Aorta (tissue), 5 donors: ENCODE measurements around the gene RAPSN. TPM values are rescaled to one million over a fixed set of nuclear protein-coding genes. Genes with fewer than 3 reads are reported as not detected.

Experiments used
- ATAC-seq: fragments of 200-7000 bp; cut with Tn5 transposase; one replicate; pipeline ENCODE4 v1.9.1; 2022; ENCODE audit warnings: moderate library complexity; ENCODE audit not compliant: low FRiP score
- DNase-seq, 2 donors: peaks; one replicate each; pipeline ENCODE4 v3.0.0-alpha.2; 2020
- H3K27ac ChIP-seq, 2 donors: one replicate each; pipeline ENCODE4 v1.5.1; 2013; ENCODE audit warnings: low read length in 2 of 2, mild to moderate bottlenecking in 2 of 2, moderate library complexity in 2 of 2, control low read depth in 1 of 2, inconsistent platforms in 1 of 2, low read depth in 1 of 2
- H3K27me3 ChIP-seq, 2 donors: one replicate each; pipeline ENCODE4 v1.6.1; 2013; ENCODE audit warnings: control low read depth in 1 of 2, low read length in 1 of 2, mild to moderate bottlenecking in 1 of 2, moderate library complexity in 1 of 2; ENCODE audit not compliant: insufficient read depth in 2 of 2, control insufficient read depth in 1 of 2
- H3K36me3 ChIP-seq, 2 donors: one replicate each; pipeline ENCODE4 v1.6.1; 2013; ENCODE audit warnings: control low read depth in 1 of 2, low read length in 1 of 2, mild to moderate bottlenecking in 1 of 2; ENCODE audit not compliant: insufficient read depth in 2 of 2, control insufficient read depth in 1 of 2
- H3K4me1 ChIP-seq, 2 donors: one replicate each; pipeline ENCODE4 v1.6.1; 2013; ENCODE audit warnings: low read length in 2 of 2, control low read depth in 1 of 2, mild to moderate bottlenecking in 1 of 2, moderate library complexity in 1 of 2; ENCODE audit not compliant: insufficient read depth in 2 of 2, control insufficient read depth in 1 of 2
- H3K4me3 ChIP-seq, 2 donors: one replicate each; pipeline ENCODE4 v1.5.1; 2013; ENCODE audit warnings: low read length in 2 of 2, control low read depth in 1 of 2, mild to moderate bottlenecking in 1 of 2
- H3K9me3 ChIP-seq: one replicate; pipeline ENCODE4 v1.6.1; 2013; ENCODE audit warnings: mild to moderate bottlenecking, low read length; ENCODE audit not compliant: control insufficient read depth
- WGBS, 2 donors: extraction: QIAGEN DNeasy Blood & Tissue Kit; methylation state at CpG; one replicate each; pipeline ENCODE4 v1.1.7; 2013; 5-methylcytosine and 5-hydroxymethylcytosine counted together
- intact Hi-C, 2 donors: fragments of 100-400 bp; cut with DNase I; formaldehyde crosslinking; loops; one replicate each; pipeline versions ENCODE4 v1.14.2 to v1.15.0; 2022
- polyA plus RNA-seq, 2 donors: library from polyadenylated mRNA; stranded (reverse); fragments of 200-250 nt; gene quantifications; one replicate each; pipeline ENCODE4 v1.2.3, GENCODE V29; 2013
- total RNA-seq, 2 donors: library from RNA; stranded (reverse); fragmentation: NEBNext Ultra II Directional; extraction: Animal tissue kit (Norgen Biotek cat#: 25700); gene quantifications; one replicate each; pipeline ENCODE4 v1.2.1, GENCODE V29; 2021
- donor health status: healthy with polysubstance abuse.
- donor health status: Bipolar disorder and iron deficiency.
- donor health status: DM: no; HTN: no; CAD: no.
- donor health status: DM: no; HTN: no; CAD: no.
- donor health status: DM: yes; HTN: yes; CAD: no.

RAPSN gene
- total and polyA plus RNA-seq, 4 donors: 0.46 to 0.71 (median 0.66) TPM; not detected in 1

DNA sequence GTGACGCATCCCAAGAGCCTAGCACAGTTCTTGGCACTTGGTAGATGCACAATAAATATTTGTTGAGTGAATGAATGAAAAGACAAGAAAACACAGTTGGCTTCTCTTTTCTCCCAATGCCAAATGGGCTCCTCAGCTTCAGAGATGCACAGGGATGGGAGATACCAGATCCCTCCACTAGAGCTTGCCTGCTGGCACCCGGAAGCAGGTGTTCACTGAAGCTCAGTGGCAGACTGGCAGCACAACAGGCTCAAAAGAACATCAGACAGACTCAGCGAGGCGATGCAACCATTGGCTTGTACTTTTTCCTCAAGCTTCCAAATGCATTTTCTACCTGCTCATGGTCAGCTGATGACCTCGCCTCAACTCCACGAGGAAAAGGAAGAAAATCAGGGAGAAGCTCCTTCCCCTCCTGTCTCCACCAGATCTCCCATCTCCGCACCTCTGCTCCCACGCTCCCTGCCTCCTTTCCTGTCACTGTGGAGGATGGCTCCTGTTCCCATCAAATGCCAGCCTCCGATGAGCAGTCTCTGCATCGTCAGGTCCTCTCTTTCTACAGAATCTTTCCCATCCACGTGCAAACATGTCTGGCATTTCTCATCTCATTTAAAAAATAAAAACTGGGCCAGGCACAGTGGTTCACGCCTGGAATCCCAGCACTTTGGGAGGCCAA, 5.8 kb downstream of the RAPSN start:
- Histone ChIP-seq H3K4me3 (no peak overlapping the region), H3K27me3 (no peaks in the 10 kb centered on the region), H3K9me3 (no peaks in the 10 kb centered on the region), H3K36me3 (no peaks in the 10 kb centered on the region), H3K27ac (no peak overlapping the region), H3K4me1 (no peaks in the 10 kb centered on the region)
- DNase-seq (no peak), ATAC-seq (no peak)
- WGBS, 2 donors: 84 to 87% methylated on average over 12 of the region's 12 CpGs
- intact Hi-C loops: no loop called here

DNA sequence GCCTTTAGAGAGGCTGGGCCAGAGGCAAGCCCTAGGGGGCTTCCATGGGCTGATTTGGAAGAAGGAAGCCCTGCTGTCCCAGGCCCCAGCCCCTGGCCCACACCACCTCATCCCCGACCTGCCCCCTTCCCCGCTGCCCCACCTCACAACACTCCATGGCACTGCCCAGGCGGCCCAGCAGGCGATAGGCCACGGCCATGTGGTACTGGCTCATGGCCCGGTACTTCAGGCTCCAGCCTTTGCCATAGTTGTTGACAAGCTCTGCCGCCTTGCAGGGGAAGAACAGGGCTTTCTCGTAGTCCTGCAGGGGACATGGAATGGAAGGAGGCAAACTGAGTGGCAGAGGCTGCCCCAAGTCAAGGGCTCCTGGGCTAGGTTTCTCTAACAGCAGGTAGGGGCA, 6.4 kb downstream of the RAPSN start:
- peak; percentile 40 for ATAC-seq
- no peak for DNase-seq

DNA sequence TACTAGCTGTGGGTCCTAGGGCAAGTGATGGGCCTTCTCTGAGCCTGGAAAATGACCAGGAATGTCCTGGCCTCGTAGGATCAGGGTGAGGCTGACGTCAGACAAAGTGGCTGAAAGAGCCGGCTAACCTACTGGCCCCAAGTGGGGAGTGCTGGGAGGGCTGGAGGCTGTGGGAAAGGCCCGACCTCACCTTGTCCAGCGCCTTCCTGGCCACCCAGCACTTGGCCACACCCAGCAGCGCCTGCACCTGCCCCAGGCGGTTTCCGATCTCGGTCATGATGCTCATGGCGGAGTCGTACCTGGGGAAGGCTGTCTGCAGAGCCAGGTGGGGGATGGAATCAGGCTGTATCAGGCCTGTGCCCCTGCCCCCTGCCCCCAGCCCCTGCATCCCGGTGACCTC, 7.5 kb downstream of the RAPSN start:
- H3K4me3 ChIP-seq: no peak overlapping the region
- H3K27me3 ChIP-seq: no peaks in the 10 kb centered on the region
- no peaks in the 10 kb centered on the region for H3K36me3 ChIP-seq
- WGBS, 2 donors: 86 to 87% methylated on average over 12 of the region's 12 CpGs
- no peak overlapping the region for H3K27ac ChIP-seq
- no peaks in the 10 kb centered on the region for H3K4me1 ChIP-seq
- ATAC-seq (no peak), DNase-seq (no peak)
- no peaks in the 10 kb centered on the region for H3K9me3 ChIP-seq
- intact Hi-C loops: no loop called here

More for the DNA sequence above, 6.4 kb downstream of the RAPSN start:
- Histone ChIP-seq H3K4me3 (no peak overlapping the region), H3K27me3 (no peaks in the 10 kb centered on the region), H3K9me3 (no peaks in the 10 kb centered on the region), H3K27ac (no peak overlapping the region), H3K36me3 (no peaks in the 10 kb centered on the region), H3K4me1 (no peaks in the 10 kb centered on the region)
- intact Hi-C loops: no loop called here
- 78 to 79% methylated on average over 8 of the region's 8 CpGs for WGBS, 2 donors

DNA sequence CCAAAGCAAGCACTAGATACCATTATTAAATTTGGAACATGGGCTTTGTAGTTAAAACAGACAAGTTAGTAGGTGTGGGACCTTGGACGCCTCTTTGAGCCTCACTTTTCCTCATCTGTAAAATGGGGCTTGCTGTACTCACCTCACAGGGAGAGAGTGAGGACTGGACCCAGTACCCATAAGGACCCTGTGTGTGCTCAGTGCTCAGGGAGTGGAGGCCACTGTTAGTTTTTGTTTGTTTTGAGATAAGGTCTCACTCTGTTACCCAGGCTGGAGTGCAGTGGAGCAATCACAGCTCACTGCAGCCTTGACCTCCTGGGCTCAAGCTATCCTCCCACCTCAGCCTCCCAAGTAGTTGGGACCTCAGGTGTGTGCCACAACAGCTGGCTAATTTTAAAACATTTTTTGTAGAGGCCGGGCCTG, 8.9 kb downstream of the RAPSN start:
- no peaks in the 10 kb centered on the region for H3K4me1 ChIP-seq
- no peak overlapping the region for H3K27ac ChIP-seq
- ATAC-seq (no peak), DNase-seq (no peak)
- no peak overlapping the region for H3K4me3 ChIP-seq
- intact Hi-C loops: no loop called here
- WGBS, 2 donors: 87 to 93% methylated on average over 2 of the region's 2 CpGs
- no peaks in the 10 kb centered on the region for H3K9me3 ChIP-seq
- H3K36me3 ChIP-seq: no peaks in the 10 kb centered on the region
- H3K27me3 ChIP-seq: no peaks in the 10 kb centered on the region

DNA sequence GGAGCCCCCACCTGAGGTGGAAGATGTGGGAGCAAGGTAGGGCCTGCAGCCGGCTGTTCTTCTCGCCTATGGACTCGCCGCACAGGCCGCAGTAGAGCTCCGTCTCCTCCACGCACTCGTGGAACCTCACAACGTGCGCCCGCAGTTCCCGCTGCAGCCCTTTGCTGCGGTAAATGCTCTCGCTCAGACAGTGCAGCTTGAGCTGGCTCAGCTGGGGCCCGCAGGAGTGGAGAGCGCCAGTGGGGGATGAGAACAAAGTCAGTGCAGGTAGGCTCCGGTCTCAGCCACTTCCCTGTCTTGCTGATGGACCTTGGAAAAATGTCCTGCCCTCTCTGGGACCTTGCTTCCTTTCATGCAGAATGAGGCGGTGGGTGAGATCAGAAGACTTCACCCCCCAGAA, 10.2 kb downstream of the RAPSN start:
- 96% methylated on average over 18 of the region's 18 CpGs for WGBS, 2 donors
- ATAC-seq: no peak
- H3K27ac ChIP-seq: no peak overlapping the region

DNA sequence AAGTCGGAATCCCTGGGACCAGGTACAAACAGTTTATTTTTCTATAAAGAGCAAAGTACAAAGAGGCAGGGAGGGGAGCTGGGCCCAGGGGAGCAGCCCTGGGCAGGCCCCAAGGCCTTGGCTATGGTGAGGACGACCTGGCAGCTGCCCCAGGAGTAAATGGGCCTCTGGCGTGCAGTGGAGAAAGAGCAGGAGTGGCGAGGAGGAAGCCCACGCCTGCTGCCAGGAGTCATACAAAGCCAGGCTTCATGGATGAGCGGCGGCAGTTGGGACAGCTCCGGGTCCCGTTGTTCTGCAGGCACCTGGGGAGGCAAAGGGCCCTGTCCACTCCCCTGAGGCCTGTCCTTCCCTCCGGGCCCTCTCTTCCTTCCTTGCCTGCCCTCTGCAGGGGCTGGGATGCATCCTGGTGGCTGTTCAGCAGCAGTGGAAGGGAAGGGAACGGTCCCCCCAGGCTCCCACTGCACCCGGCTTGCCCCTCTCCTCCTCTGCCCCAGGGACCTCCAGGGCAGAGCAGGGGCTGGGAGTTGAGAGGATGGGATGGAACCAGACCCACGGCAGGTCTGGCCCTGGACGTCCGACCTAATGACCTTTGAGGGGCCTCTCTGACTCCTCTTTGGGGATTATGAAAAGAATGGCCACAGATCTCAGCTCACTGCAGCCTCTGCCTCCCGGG, 11.1 kb downstream of the RAPSN start:
- WGBS, 2 donors: 33 to 37% methylated on average over 14 to 16 of the region's 16 CpGs
- H3K27ac ChIP-seq: no peak overlapping the region

More for the DNA sequence above, 10.2 kb downstream of the RAPSN start:
- H3K27me3 ChIP-seq: no peaks in the 10 kb centered on the region
- no peak for DNase-seq
- intact Hi-C loops: no loop called here
- H3K9me3 ChIP-seq: no peaks in the 10 kb centered on the region
- H3K4me3 ChIP-seq: no peak overlapping the region
- no peaks in the 10 kb centered on the region for H3K4me1 ChIP-seq
- no peaks in the 10 kb centered on the region for H3K36me3 ChIP-seq

DNA sequence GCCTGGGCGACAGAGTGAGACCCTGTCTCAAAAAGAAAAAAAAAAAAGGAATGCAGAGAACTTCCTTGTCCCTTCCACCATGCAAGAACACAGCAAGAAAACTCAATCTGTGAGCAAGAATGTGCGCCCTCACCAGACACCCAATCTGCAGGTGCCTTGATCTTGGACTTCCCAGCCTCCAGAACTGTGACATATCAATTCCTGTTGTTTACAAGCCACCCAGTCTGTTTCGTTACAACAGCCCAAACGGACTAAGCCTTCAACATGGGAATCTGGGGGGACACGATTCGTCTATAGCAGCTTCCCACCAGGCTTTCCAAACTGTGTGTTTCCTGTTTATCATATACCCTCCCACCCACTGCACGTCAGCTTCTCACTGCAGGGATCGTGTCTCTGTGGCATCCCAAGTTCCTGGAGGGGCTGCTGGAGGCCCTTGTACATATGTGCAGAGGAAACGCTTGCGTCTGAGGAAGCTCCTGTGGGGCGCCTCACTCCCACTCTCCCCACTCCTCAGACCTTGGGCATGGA, 11.7 kb downstream of the RAPSN start:
- H3K27me3 ChIP-seq: no peaks in the 10 kb centered on the region
- DNase-seq: no peak
- no peaks in the 10 kb centered on the region for H3K36me3 ChIP-seq
- H3K4me1 ChIP-seq: no peaks in the 10 kb centered on the region
- ATAC-seq: no peak
- H3K27ac ChIP-seq: no peak overlapping the region
- H3K9me3 ChIP-seq: no peaks in the 10 kb centered on the region
- H3K4me3 ChIP-seq: no peak overlapping the region
- WGBS, 2 donors: 65 to 76% methylated on average over 11 of the region's 11 CpGs
- intact Hi-C loops: no loop called here

More for the DNA sequence above, 11.1 kb downstream of the RAPSN start:
- Histone ChIP-seq H3K27me3 (no peaks in the 10 kb centered on the region), H3K36me3 (no peaks in the 10 kb centered on the region), H3K4me1 (no peaks in the 10 kb centered on the region), H3K9me3 (no peaks in the 10 kb centered on the region), H3K4me3 (no peak overlapping the region)
- DNase-seq: no peak
- no peak for ATAC-seq
- intact Hi-C loops: no loop called here

DNA sequence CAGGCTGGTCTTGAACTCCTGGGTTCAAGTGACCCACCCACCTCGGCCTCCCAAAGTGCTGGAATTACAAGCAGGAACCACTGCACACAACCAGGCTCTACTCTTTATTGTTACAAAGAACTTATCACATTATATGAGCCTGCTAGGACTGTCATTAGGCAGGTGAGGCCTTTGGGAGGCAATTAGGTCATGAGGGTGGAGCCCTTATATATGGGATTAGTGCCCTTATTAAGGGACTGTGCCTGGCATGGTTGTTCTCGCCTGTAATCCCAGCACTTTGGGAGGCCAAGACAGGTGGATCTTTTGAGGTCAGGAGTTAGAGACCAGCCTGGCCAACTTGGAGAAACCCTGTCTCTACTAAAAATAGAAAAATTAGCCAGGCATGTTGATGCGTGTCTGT, 12.2 kb downstream of the RAPSN start:
- Histone ChIP-seq H3K4me1 (no peaks in the 10 kb centered on the region), H3K9me3 (no peaks in the 10 kb centered on the region), H3K27me3 (no peaks in the 10 kb centered on the region), H3K27ac (no peak overlapping the region), H3K36me3 (no peaks in the 10 kb centered on the region), H3K4me3 (no peak overlapping the region)
- no peak for DNase-seq
- intact Hi-C loops: no loop called here
- ATAC-seq: no peak
- 97% methylated on average over 3 of the region's 3 CpGs for WGBS, 2 donors

DNA sequence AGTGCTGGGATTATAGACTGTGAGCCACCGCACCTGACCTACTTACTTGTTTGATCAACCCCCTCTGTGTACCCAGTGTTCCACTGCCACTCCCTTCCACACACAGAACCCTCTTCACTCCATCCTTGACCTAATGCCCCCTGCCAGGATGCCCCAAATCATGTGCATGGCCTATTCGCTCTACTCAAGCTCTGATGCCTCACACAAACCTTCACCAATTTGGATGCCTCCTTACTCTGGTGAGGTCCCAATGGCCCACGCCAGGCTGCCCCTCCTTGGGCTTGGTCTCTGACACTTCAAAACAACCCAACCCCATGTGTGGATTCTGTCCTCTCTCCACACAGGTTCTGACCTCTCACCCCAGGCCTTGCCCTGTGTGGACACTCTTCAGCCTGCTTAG, 13.2 kb downstream of the RAPSN start:
- Histone ChIP-seq H3K4me3 (no peak overlapping the region), H3K36me3 (no peaks in the 10 kb centered on the region), H3K27ac (no peak overlapping the region), H3K9me3 (no peaks in the 10 kb centered on the region), H3K4me1 (no peaks in the 10 kb centered on the region), H3K27me3 (no peaks in the 10 kb centered on the region)
- ATAC-seq (no peak), DNase-seq (no peak)
- WGBS, 2 donors: 92 to 96% methylated on average over 3 of the region's 3 CpGs
- intact Hi-C loops: no loop called here
